NCI-H2227 treated with DMSO at 0.1 percent for 48 hours (cell line): ENCODE data around the gene FILIP1.

Experiments
- DNase-seq: peaks from one replicate; lab custom pipeline; 2025; lab: John Stamatoyannopoulos, UW

FILIP1 gene

DNA sequence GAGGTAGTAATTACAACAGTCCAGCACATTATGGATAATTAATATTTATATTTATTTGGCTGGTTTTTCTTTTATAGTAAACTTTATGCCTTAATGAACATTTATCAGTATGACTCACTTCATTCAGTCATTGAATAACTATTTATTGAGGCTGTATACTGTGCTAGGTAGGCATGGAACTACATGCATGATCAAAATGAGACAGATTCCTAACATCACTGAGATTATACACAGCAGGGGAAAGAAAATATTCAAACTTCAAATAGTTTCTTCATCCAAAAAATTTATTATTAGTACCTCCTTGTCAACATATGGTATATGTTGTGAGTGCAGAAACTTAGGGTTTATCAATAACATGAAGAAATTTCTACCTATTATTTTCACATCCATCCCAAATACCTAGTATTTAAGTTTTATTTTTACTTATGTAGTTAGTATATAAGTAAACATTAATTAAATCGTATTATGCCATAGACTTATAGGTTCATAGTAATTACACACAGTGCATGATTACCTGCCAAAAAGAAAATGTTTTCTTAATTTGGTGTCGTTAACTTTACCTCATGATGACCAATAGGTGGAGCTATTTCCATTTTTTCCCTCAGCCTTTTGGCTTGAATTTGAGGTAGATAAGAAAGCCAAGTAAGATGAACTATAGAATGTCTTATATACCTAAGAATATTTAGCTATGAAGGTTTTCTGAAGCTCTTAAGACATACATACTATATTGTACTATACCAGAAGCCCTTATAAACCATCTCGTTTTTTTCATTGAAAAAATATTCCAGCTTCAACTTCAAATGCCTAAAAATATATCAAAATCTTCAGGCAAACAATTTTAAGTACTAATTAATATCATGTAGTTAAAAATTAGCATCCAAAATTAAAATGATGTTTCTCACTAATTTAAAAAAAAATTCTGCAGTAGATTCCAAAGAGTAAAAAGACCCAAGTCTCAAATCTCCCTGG, 196.5 kb downstream of the FILIP1 start:
- DNase-seq: peak; percentile 30

DNA sequence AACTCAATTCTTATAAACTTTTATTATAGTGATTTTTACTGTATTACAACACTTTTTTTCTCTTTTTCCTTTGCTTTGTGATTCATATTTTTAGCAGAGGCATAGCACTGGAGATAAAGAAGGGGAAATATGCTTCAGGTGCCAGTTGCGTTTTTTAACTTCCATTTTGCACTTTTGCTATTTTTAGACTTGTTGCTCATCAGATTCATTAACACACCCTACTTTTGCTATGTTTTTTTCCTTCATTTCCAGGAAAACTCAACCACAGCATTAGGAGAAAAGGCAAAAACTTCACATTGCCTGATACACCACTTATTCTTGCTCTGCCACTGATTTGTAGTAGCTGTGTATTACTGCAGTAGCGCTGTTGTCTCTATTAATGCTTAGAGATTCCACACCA, 201.0 kb downstream of the FILIP1 start:
- no peak for DNase-seq

GRCh38 chr6:75291744-75292143, 201.9 kb downstream of the FILIP1 start:
- no peak for DNase-seq

DNA sequence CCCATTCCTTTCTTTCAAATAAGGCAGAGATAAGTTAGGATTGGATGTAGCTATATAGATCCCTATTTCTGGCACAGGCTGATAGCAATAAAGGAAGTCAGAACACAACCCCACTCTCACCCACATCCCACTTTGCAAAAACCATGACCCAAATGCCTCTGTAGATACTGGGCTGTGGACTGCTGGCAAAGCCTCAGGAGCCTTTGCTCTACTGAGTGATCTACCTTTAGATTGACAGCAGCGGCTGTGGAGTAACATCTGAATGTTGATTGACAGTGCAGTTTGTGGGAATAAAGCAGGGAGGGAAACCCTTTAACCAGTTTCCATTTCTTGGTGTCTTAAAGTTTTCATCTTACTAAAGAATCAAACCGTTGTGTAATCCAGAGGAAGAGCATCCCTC, 202.3 kb downstream of the FILIP1 start:
- no peak for DNase-seq

DNA sequence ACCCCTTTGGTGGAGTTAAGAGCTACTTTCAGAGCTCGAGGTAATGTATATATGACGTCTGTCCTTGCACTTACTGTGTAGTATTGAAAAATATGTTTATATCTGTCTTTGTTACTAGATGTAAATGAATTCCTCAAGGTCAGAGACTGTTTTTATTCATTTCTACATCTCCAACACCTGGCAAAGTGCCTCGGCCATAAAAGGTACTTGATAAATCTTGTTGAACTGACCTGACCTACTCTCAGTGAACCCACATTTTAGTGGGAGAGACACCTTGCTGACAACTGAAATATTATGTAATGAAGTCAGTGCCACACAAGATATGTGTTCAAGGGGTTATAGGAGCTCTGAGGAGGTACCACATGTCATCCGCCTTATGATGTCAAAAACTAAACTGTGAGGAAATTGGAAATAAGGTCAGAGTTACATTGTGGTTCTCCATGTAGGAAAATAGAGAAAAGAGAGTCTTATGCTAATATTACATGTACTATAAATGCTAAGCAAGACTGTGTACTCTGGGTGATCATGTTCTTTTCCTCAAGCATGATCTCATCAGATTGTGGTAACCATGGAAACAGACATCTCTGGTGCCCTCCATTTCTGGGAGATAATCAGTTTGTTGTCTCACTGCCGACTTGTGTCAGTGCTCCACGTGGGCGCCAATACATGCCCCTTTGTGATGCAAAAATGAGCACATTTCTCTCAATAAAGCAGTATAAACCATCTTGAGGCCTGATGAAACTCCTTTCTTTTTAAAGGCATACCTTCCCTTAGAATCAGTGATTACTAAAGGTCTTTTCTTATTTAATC, 203.3 kb downstream of the FILIP1 start:
- DNase-seq: no peak

DNA sequence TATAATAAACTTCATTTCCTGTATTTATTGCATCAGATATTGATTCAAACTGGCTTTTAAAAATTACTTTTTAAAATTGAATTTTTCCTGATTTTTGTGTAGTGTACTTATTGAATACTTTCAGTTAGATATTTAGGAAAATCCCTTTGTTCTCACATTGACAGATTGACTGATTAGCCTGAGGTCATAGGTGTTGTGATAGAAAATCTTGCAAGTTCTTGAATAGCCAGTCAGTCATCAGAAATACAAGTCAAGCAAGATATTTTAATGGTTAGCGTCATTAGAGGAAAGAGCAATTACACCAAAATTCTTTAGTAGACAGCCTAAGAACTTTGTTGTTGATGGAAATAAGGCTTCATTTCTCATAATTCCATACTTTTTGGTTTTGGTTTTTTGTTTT, 205.6 kb downstream of the FILIP1 start:
- no peak for DNase-seq

DNA sequence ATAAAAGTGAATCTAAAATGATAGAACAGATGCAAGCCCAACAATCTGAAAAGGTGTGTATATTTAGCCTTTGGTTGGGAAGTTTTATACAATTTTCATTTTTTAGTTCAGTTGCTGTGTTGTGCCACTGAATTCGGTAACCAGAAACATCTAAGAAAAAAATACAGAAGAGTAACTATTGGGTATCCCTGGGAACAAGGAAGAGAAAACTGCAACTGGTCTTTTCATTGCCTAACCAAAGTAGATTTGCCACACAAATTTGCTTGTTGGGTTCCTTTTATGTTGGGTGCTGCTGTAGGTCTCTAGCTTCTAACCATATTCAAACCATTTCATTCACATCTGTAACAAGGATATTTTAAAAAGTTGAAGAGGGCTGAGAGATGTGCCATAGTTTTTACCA, 206.2 kb downstream of the FILIP1 start:
- no peak for DNase-seq

GRCh38 chr6:75286955-75287354, 206.6 kb downstream of the FILIP1 start:
- no peak for DNase-seq

DNA sequence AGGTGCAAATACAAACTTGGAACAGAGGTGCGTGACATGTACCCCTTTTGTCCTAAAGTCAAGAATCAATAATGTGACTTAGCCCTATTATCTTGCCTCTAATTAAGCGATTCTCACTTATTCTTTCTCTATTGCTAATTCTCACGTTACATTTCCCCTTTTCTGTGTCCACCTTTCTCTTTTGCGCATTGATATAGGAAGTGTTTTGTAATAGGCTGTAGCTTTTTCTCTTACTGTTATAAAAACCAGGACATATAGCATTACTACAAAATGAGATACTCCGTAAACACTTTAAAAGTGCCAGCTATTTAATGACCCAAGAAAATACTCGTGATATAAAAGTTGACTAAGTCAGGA, 208.3 kb downstream of the FILIP1 start:
- no peak for DNase-seq

DNA sequence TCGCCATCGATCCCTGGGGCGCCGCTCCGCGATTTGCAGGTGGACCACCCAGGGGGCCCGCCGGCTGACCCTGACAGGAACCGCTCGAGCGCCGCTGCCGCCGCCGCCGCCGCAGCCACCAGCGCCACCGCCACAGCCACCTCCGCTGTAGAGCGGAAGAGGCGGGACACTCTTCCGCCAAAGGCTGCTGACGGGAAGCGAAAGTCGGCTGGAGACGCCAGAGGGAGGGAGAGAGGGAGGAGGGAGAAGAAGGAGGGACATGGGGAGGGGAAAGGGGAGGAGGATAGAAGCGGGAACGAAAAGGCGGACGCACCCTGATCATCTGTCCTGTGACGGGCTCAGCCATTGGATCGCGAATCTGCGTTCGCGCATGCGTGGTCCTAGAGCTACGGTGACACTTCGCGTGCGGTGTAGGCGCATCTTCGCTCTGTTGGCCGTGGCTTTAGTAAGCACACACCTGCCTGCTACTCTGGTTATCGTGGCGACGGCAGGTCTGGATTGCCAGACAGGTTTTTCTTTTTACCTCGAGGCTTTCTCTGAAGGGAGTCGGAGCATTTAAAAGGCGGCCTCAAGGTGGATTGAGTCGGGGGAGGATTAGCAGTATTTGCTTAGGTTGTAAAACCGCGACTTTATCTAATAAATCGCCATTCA, 208.8 kb downstream of the FILIP1 start, which contains the start of gene TMEM30A:
Gene TMEM30A, minus strand, starts transcription at position 161 of the 651 bp plus-strand sequence. Its CDS starts 154 bp downstream, at position 7.
- DNase-seq: peak; percentile 97

DNA sequence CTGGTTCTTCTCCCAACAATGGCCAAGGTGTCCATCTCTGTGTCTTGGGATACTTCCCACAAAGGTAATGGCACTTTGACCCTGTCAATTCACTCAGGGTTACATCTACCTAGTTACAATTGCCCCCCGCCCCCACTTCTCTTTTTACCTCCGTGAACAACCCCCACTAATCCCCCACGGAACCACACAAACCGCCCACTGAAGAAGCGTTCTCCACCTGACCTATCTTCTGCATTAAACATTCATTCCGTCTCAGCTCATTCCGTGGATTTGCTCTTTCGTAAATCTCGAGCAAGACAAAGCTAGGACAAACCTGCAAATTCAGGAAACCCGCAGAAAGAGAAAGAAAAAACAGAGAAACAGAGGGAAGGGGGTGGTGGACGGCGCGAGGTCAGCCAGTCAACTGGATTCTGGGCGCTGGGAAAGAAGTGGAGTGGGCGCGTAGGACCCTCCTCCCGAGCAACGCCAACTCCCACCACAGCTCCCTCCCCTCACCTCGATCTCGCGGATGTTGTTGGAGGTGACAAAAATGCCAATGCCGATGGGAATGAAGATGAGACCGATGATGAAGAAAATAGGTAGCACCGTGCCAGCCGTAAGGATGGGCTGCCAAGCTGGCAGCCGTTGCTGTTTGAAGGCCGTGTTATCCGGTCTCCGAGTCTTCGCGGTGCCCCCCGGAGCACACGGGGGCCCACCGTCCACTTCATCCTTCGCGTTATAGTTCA, 209.5 kb downstream of the FILIP1 start:
- peak; percentile 50 for DNase-seq

GRCh38 chr6:75282706-75283105, 210.9 kb downstream of the FILIP1 start:
- no peak for DNase-seq

DNA sequence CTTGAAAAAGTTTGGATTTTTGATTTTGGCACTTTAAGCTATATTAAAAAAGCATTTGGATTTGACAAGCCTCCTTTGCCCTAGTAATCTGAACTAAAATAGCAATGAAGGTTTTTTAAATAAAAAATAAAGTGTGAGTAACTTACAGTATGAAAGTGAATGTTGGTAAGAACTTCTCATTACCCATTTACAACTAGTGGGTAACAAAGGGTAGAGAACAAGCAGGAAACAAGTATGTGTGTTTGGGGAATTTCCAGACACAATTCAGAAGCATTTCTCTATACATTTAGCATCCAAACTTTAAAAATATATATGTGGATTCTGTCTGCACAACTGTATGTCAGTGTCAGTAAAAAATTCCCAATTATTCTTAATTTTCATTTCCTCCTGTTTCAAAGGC, 211.9 kb downstream of the FILIP1 start:
- no peak for DNase-seq

DNA sequence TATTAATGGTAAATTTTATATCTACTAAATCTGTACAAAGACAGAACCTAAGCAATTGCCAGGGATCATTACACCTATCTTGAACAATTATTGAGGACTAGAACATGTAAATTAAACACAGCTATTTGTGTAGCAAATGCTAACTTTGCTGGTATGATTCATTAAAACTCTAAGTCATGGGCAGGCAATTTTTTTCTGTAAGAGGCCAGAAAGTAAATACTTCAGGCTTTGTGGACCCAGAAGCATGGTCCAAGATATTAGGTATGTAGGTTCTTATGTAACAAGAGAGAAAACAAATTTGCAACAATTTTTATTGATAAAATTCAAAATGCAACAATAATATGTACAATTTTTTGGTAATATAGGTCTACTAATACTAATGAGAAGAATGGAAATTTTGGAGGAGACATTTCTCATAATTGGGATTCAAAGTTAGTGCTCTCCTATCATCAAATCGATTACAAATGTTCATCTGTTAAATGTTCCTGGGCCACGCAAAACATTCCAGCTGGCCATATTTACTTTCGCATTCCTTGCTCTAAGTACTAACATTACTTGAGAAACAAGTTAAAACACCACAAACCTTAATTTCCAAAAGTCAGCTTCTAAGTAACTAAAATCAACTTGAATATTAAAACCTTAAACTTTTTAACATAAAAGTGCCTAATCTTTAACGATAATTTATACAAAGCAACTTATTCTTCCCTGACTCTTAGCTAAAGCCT, 213.3 kb downstream of the FILIP1 start:
- DNase-seq: no peak

DNA sequence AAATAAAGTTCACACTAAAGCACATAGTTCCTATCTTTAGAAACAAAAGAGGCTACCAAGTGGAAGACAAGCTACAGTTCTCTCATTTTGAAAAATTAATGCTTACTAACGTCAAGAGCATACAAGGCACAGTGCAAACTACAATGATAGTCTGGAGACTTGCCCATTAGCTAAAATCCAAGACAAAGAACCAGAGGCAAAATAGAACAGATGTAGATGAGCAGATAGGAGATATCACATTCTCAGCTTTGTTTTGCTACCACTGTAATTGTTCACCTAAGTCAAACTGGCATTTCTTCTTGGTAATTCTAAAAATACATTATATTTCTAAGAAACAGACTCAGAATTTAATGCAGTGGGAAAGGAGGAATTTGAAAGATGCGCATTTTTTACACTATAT, 214.2 kb downstream of the FILIP1 start:
- DNase-seq: no peak

DNA sequence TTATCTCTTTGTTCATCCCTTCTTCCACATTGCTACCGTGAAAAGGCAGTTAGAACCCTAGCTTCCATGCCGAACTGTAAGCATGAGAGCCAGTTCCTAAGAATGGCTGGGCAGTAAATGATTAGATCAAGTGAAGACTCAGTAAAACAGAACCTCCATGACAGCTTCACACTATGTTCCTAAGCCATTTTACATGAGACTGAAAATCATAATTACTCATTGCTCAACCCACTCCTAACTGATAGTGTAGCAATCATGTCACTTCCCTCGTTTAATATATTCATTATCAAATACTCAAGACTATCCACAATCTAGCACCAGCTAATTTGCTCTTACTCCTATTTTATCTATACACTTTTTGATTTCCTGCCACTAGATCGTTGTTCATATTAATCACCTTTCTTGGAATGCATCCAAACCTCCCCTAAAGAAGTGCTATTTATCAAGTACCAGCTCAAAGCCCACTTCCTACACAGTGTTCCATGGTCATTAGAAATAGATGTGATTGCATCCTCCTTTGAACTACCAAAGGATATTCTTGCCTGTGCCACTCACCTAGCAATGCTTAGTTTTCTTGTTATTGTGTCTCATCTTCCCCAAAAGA, 215.0 kb downstream of the FILIP1 start:
- DNase-seq: no peak

DNA sequence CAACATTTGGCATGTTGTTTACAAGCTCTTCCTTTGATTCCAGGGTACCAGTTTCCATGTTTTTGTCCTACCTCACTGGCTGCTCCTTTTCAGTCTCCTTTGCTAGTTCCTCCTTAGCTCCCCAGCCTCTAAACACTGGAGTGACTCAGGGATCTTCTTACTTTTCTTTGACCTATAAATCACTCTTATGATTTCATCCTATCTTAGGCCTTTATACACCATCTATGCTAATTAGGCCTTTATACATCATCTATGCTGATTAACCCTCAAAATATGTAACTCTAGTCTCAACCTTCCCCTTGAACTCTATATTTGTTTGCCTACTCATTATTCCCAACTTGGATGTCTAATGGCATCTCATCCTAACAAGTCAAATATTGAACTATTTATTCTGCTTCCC, 218.5 kb downstream of the FILIP1 start:
- no peak for DNase-seq

GRCh38 chr6:75273009-75273408, 220.6 kb downstream of the FILIP1 start:
- DNase-seq: no peak

DNA sequence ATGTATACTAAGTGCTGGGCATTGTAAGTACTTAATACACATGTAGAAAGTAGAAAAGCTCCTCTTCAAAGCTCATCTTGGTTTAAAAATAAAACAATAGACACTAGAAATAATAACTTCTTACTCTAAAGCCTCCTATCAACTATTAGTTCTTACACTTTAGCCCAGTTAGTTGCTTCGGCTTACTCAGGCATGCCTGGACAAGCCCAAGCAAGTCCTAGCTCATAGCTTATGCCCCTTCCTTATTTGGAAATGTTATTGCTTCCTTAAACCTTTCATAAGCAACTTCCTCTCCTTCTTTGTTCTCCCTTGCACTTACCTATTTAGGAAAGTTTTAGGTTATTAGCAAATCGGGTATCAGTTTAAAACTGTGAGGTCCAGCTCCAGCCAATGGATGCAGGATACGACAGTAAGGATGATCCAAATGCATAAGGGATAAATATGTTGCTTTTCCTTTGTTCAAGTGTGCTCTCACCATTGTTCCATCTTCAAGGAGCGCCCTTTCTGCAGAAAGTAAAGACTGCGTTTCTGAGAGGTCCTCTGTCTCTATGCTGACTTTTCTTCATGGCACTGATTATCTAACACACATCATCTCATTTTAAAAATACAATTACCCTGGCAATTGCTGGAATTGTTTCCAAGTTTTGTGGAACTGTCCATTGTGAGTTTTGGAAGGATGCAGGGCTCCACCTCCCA, 221.3 kb downstream of the FILIP1 start:
- DNase-seq: no peak

DNA sequence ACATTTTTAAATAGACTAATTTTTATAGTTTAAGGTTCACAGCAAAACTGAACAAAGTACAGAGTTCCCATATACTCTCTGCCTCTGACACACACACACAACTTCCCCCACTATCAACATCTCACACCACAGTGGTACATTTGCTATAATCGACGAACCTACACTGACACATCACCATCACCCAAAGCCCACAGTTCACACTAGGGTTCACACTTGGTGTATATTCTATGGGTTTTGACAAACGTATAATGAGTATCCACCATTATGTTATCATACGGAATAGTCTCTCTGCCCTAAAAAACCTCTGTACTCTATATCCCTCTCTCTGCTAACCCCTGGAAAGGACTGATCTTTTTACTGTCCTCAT, 224.6 kb downstream of the FILIP1 start:
- DNase-seq: no peak
